Measurements from ENCODE around the gene ARID5B. TPM values are rescaled to one million over a fixed set of nuclear protein-coding genes. Genes with fewer than 3 reads are reported as not detected.

Gene ARID5B
- total RNA-seq, 2 donors from 2014 or later, result 67.9 to 90.1 TPM

- Histone ChIP-seq H3K27me3 (replicated peaks; ENCODE audit: insufficient read depth) (no peaks in the 10 kb centered on the region), H3K27ac (peak overlapping the region in 1 of 2 donors; percentile 45), H3K36me3 (no peaks in the 10 kb centered on the region), H3K9me3 (no peaks in the 10 kb centered on the region), H3K4me3 (no peak overlapping the region), H3K4me1 (replicated peaks) (no peaks in the 10 kb centered on the region)
- 90% methylated on average over 4 of the region's 4 CpGs for WGBS
- intact Hi-C loops (cut with DNase I), result no loop called here
- no peak for DNase-seq (ENCODE audit: low spot score)
- TF ChIP-seq, protein P1, sequence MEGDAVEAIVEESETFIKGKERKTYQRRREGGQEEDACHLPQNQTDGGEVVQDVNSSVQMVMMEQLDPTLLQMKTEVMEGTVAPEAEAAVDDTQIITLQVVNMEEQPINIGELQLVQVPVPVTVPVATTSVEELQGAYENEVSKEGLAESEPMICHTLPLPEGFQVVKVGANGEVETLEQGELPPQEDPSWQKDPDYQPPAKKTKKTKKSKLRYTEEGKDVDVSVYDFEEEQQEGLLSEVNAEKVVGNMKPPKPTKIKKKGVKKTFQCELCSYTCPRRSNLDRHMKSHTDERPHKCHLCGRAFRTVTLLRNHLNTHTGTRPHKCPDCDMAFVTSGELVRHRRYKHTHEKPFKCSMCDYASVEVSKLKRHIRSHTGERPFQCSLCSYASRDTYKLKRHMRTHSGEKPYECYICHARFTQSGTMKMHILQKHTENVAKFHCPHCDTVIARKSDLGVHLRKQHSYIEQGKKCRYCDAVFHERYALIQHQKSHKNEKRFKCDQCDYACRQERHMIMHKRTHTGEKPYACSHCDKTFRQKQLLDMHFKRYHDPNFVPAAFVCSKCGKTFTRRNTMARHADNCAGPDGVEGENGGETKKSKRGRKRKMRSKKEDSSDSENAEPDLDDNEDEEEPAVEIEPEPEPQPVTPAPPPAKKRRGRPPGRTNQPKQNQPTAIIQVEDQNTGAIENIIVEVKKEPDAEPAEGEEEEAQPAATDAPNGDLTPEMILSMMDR (IDR thresholded peaks at IDR 0.05), result no peak
- TF ChIP-seq POLR2AphosphoS5 (IDR thresholded peaks at IDR 0.05) (no peak), POLR2A (IDR thresholded peaks at IDR 0.05) (no peak)
Measured at GRCh38 chr10:62062752-62063512, 161.4 kb downstream of the ARID5B start.

DNA sequence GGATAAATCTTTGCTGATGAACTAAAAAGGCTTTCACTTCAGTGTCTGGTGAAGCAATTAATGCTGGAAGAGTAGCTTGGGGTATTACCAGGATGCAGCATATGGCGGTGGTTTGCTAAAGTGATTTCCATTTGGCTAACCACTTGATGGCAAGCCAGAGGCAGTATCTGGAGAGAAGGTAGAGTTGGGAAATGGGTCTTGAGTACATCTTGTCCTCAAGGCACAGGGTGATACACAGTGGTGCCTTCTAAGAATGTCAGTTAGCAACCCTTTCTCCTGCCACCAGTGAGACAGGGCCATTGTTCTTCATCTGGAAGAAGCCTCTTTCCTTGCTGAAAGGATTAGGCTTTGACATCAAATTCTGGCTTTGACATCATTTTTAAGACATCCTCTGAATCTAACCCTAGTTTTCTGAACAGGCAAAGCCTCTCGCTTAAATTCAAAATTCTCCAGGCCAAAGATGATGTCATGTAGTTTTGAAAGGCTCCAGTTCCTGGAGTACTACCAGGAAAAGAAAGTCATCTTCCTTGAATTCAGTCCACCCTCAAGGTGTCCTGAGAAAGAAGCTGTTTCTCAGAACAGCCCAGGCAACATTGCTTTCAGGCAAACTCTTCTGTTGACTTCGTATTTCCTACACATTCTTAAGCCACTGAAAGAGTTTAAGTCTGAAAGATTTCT lies 162.4 kb downstream of the ARID5B start:
- WGBS, result 64% methylated on average over 3 of the region's 3 CpGs
- Histone ChIP-seq H3K27me3 (replicated peaks; ENCODE audit: insufficient read depth) (no peaks in the 10 kb centered on the region), H3K36me3 (no peaks in the 10 kb centered on the region), H3K4me1 (replicated peaks) (no peaks in the 10 kb centered on the region), H3K4me3 (no peak overlapping the region), H3K27ac (peak overlapping the region; percentile 16 to 45), H3K9me3 (no peaks in the 10 kb centered on the region)
- no peak for DNase-seq (ENCODE audit: low spot score)
- intact Hi-C loops (cut with DNase I), result no loop called here
- TF ChIP-seq, protein P1 (IDR thresholded peaks at IDR 0.05), result no peak
- TF ChIP-seq POLR2AphosphoS5 (IDR thresholded peaks at IDR 0.05), result peak; percentile 37
- no peak for TF ChIP-seq POLR2A (IDR thresholded peaks at IDR 0.05)

DNA sequence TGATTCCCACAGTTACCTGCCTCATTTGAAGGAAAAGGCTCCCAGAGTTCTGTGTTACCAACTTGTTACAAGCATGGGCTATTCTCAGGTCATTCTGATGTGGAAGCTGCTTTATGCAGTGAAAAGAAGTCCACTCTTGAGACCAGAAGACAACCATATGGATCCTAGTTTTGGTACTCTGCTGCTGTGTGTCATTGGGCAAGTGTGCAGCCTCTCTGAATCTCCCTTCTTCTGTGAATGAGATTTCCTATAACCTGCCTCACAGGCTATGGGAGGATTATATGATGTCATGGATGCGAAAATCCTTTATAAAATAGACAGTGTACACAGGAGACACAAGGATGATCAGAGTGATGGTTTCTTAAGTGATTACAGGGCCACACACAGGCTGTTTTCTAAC lies 166.1 kb downstream of the ARID5B start:
- Histone ChIP-seq H3K27me3 (replicated peaks; ENCODE audit: insufficient read depth) (no peaks in the 10 kb centered on the region), H3K36me3 (no peaks in the 10 kb centered on the region), H3K9me3 (no peaks in the 10 kb centered on the region), H3K27ac (peak overlapping the region in 1 of 2 donors; percentile 16), H3K4me1 (replicated peaks) (no peaks in the 10 kb centered on the region), H3K4me3 (no peak overlapping the region)
- DNase-seq (ENCODE audit: low spot score), result no peak
- no peak for TF ChIP-seq POLR2A (IDR thresholded peaks at IDR 0.05)
- no peak for TF ChIP-seq POLR2AphosphoS5 (IDR thresholded peaks at IDR 0.05)
- TF ChIP-seq, protein P1 (IDR thresholded peaks at IDR 0.05), result no peak
- WGBS, result 100% methylated on average over 1 of the region's 1 CpG
- intact Hi-C loops (cut with DNase I), result no loop called here

DNA sequence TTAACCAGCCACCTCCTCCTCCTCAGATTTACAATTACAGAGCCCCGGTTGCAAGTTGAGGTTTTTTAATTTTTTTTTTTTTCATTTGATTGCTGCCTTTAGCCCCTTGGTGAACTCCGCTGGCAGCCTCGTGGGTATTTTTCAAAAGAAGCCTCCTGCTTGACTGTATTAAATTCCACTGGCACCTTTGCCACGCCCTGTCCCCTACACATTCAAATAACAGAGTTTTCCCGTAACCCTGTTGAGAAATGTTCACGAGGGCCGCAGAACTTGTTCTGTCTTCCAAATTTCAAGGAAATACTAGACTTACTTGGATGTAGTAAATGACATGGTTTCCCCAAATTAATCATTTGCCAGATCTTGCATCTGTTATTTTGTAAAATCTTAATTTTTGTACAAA lies 167.0 kb downstream of the ARID5B start:
- no peaks in the 10 kb centered on the region for H3K9me3 ChIP-seq
- peak; percentile 72 for DNase-seq (ENCODE audit: low spot score)
- no peaks in the 10 kb centered on the region for H3K4me1 ChIP-seq (replicated peaks)
- peak overlapping the region; percentile 0 to 16 for H3K27ac ChIP-seq
- intact Hi-C loops (cut with DNase I), result no loop called here
- peak; percentile 74 for TF ChIP-seq POLR2AphosphoS5 (IDR thresholded peaks at IDR 0.05)
- TF ChIP-seq, protein P1 (IDR thresholded peaks at IDR 0.05), result no peak
- 46% methylated on average over 7 of the region's 7 CpGs for WGBS
- no peaks in the 10 kb centered on the region for H3K27me3 ChIP-seq (replicated peaks; ENCODE audit: insufficient read depth)
- no peaks in the 10 kb centered on the region for H3K36me3 ChIP-seq
- no peak overlapping the region for H3K4me3 ChIP-seq

Measured in prostate gland (tissue), 2 donors.